SW480 (cell line): Measurements from ENCODE around the gene ILF2.
A peak's percentile ranks its signal among the peaks of the same experiment; 100 is the strongest.
"Not testable (repeated sequence)": the region's sequence is repeated elsewhere in the genome, so short reads cannot be mapped to it uniquely, and the experiment has no call there.

Experiments used
- DNase-seq: peaks from one replicate; pipeline ENCODE4 v3.0.0-alpha.2; 2016; ENCODE audit warnings: low spot score

Gene ILF2

GRCh38 chr1:153679337-153680119 is 8.7 kb upstream of the ILF2 start:
- DNase-seq, result no peak

GRCh38 chr1:153678519-153679336 is 7.9 kb upstream of the ILF2 start, which contains the start of gene NPR1:
Gene NPR1 (plus strand): TSS chr1:153678688. CDS start chr1:153679109, 421 bp downstream.
- peak; percentile 39 for DNase-seq

- DNase-seq, result peak; percentile 32
These were observed 7.1 kb upstream of the ILF2 start for GRCh38 chr1:153677718-153678518.

GRCh38 chr1:153673511-153673910 is 2.7 kb upstream of the ILF2 start:
- no peak for DNase-seq

- DNase-seq, result peak; percentile 71
These were observed 998 bp upstream of the ILF2 start for GRCh38 chr1:153671628-153672353.

- no peak for DNase-seq
These were observed 435 bp downstream of the ILF2 start for GRCh38 chr1:153670257-153670858.

- DNase-seq, result no peak
These were observed 1.2 kb downstream of the ILF2 start for GRCh38 chr1:153669606-153670005.

- not testable (repeated sequence) for DNase-seq
These were observed 2.1 kb downstream of the ILF2 start for GRCh38 chr1:153668672-153669071.

GRCh38 chr1:153667439-153667838 is 3.4 kb downstream of the ILF2 start:
- no peak for DNase-seq

GRCh38 chr1:153663211-153663610 is 7.6 kb downstream of the ILF2 start:
- no peak for DNase-seq

GRCh38 chr1:153662269-153662668 is 8.5 kb downstream of the ILF2 start:
- DNase-seq, result no peak

GRCh38 chr1:153661111-153661708 is 9.6 kb downstream of the ILF2 start:
- DNase-seq, result no peak

GRCh38 chr1:153659656-153660055 is 11.1 kb downstream of the ILF2 start:
- no peak for DNase-seq

- no peak for DNase-seq
These were observed 11.6 kb downstream of the ILF2 start for GRCh38 chr1:153659175-153659534.

- peak; percentile 83 for DNase-seq
These were observed 12.2 kb downstream of the ILF2 start, which contains the start of gene SNAPIN for GRCh38 chr1:153658400-153659174. Gene SNAPIN (plus strand): TSS chr1:153658703. CDS start chr1:153658744, 41 bp downstream.

GRCh38 chr1:153655333-153655732 is 15.5 kb downstream of the ILF2 start:
- DNase-seq, result no peak

- no peak for DNase-seq
These were observed 17.8 kb downstream of the ILF2 start for GRCh38 chr1:153652805-153653500.

GRCh38 chr1:153651771-153652170 is 19.0 kb downstream of the ILF2 start:
- DNase-seq, result no peak

GRCh38 chr1:153649863-153650235 is 20.9 kb downstream of the ILF2 start:
- DNase-seq, result no peak
